Fibroblast of villous mesenchyme (primary cell): ENCODE data around the gene SNRNP40. TPM values are rescaled to one million over a fixed set of nuclear protein-coding genes. Genes with fewer than 3 reads are reported as not detected.

Experiments used
- DNase-seq: peaks from one replicate; pipeline ENCODE4 v3.0.0-alpha.2; 2010; ENCODE audit warnings: low read depth
- H3K4me3 ChIP-seq: 2 replicates; pipeline ENCODE4 v1.5.1; 2011; ENCODE audit warnings: low read depth, mild to moderate bottlenecking, low read length
- CTCF ChIP-seq: IDR thresholded peaks from 2 replicates; pipeline ENCODE4 v1.5.1; 2012; ENCODE audit warnings: low read depth, mild to moderate bottlenecking, low read length; ENCODE audit not compliant: insufficient read depth
- total RNA-seq: library from RNA; depleted of rRNA; stranded (reverse); fragments of >200 nt; gene quantifications from 2 replicates; pipeline ENCODE4 v1.2.3, GENCODE V29; 2012

The SNRNP40 gene
- total RNA-seq, 1 donor = 114 TPM

GRCh38 chr1:31243501-31244286, 52.9 kb downstream of the SNRNP40 start:
- peak; percentile 69 for DNase-seq
- TF ChIP-seq CTCF = no peak

GRCh38 chr1:31241321-31241720, 55.3 kb downstream of the SNRNP40 start:
- no peak for TF ChIP-seq CTCF
- no peak for DNase-seq
- H3K4me3 ChIP-seq = no peak overlapping the region

More at GRCh38 chr1:31243501-31244286, 52.9 kb downstream of the SNRNP40 start:
- H3K4me3 ChIP-seq = no peak overlapping the region

- no peak for TF ChIP-seq CTCF
- peak; percentile 28 for DNase-seq
These were observed 56.8 kb downstream of the SNRNP40 start, which contains the start of gene NKAIN1 for GRCh38 chr1:31239653-31240241. Gene NKAIN1, minus strand, starts transcription at chr1:31239887. Its CDS starts 340 bp downstream, at chr1:31239547.

GRCh38 chr1:31238986-31239613, 57.5 kb downstream of the SNRNP40 start:
- DNase-seq = peak; percentile 11
- H3K4me3 ChIP-seq = peak overlapping the region; percentile 33
- TF ChIP-seq CTCF = no peak

More at GRCh38 chr1:31239653-31240241, 56.8 kb downstream of the SNRNP40 start, which contains the start of gene NKAIN1:
- H3K4me3 ChIP-seq = peak within 1 kb of the TSS; percentile 33

GRCh38 chr1:31238612-31238985, 58.0 kb downstream of the SNRNP40 start:
- DNase-seq = no peak
- TF ChIP-seq CTCF = no peak
- no peak overlapping the region for H3K4me3 ChIP-seq

GRCh38 chr1:31234870-31235269, 61.7 kb downstream of the SNRNP40 start:
- no peak for DNase-seq
- no peak overlapping the region for H3K4me3 ChIP-seq
- TF ChIP-seq CTCF = no peak
